Peyer's patch (tissue), 4 donors: ENCODE measurements around the gene FAM114A2. TPM values are rescaled to one million over a fixed set of nuclear protein-coding genes. Genes with fewer than 3 reads are reported as not detected.

Experiments used
- DNase-seq, 3 donors: peaks; one replicate each; pipeline ENCODE4 v3.0.0-alpha.2; 2017 to 2019
- H3K27ac ChIP-seq, 4 donors: fragments of 200-600 bp; sonication (generic); one replicate each; pipeline ENCODE4 v1.5.1; 2016 to 2019
- H3K27me3 ChIP-seq, 2 donors: fragments of 200-600 bp; sonication (generic); one replicate each; pipeline ENCODE4 v1.5.1; 2019
- H3K36me3 ChIP-seq, 3 donors: fragments of 200-600 bp; sonication (generic); one replicate each; pipeline ENCODE4 v1.5.1; 2016 to 2019
- H3K4me1 ChIP-seq, 4 donors: fragments of 200-600 bp; sonication (generic); one replicate each; pipeline ENCODE4 v1.5.1; 2016 to 2019
- H3K4me3 ChIP-seq, 4 donors: fragments of 200-600 bp; sonication (generic); 1 replicate in 3 of 4; 2 replicates in 1 of 4; pipeline ENCODE4 v1.5.1; 2016 to 2019; ENCODE audit warnings: mild to moderate bottlenecking in 1 of 4
- H3K9me3 ChIP-seq, 4 donors: fragments of 200-600 bp; sonication (generic); one replicate each; pipeline ENCODE4 v1.5.1; 2016 to 2019; ENCODE audit warnings: mild to moderate bottlenecking in 1 of 4
- POLR2A ChIP-seq, 2 donors: fragments of 450-650 bp; IDR thresholded peaks; one replicate each; pipeline ENCODE4 v1.5.1; 2017; ENCODE audit warnings: antibody characterized with exemption in 2 of 2, mild to moderate bottlenecking in 2 of 2, moderate library complexity in 2 of 2
- total RNA-seq, 4 donors: library from RNA; depleted of rRNA; stranded (reverse); fragments of >200 nt; gene quantifications; one replicate each; pipeline ENCODE4 v1.1.0, GENCODE V29; 2016
- TF ChIP-seq, protein P1 (sequence below), 6 experiments: fragments of 450-650 bp in 4 of 6; fragments of 200-600 bp in 2 of 6; sonication (generic) in 1 of 6; IDR thresholded peaks; one replicate each; pipeline ENCODE4 v1.5.1; 2017 to 2019; ENCODE audit warnings: antibody characterized with exemption in 6 of 6, mild to moderate bottlenecking in 3 of 6, moderate library complexity in 1 of 6

FAM114A2 gene
- total RNA-seq, 4 donors from 2014 or later = 10.2 to 39.3 (median 16.3) TPM

DNA sequence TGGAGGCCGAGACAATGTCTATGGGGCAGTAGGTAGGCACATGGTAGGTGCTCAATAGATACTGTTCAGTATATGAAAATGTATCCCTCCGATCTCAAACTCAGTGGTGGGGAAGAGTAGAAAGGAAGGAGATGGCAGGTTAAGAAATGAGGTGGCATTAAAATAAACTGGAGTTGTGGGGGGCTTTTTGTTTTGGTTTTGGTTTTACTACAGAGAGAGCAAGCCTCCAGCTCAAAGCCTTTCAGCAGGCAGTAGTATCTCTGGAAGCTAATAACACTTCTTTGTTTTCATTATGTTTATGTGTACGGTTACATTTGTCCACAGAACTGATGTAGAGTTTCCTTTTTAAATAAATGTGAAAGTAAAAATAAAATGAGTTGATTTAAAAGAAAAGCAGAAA is 8.6 kb upstream of the FAM114A2 start:
- TF ChIP-seq POLR2A (IDR thresholded peaks at IDR 0.05) = no peak
- TF ChIP-seq, protein P1, sequence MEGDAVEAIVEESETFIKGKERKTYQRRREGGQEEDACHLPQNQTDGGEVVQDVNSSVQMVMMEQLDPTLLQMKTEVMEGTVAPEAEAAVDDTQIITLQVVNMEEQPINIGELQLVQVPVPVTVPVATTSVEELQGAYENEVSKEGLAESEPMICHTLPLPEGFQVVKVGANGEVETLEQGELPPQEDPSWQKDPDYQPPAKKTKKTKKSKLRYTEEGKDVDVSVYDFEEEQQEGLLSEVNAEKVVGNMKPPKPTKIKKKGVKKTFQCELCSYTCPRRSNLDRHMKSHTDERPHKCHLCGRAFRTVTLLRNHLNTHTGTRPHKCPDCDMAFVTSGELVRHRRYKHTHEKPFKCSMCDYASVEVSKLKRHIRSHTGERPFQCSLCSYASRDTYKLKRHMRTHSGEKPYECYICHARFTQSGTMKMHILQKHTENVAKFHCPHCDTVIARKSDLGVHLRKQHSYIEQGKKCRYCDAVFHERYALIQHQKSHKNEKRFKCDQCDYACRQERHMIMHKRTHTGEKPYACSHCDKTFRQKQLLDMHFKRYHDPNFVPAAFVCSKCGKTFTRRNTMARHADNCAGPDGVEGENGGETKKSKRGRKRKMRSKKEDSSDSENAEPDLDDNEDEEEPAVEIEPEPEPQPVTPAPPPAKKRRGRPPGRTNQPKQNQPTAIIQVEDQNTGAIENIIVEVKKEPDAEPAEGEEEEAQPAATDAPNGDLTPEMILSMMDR (IDR thresholded peaks at IDR 0.05) = no peak
- no peak for DNase-seq
- no peak overlapping the region for H3K4me3 ChIP-seq
- peaks cover 0 to 15% (median 0%) of the 10 kb centered on the region in 3 donors for H3K36me3 ChIP-seq
- no peaks in the 10 kb centered on the region for H3K9me3 ChIP-seq
- H3K27ac ChIP-seq = no peak overlapping the region
- H3K27me3 ChIP-seq = no peaks in the 10 kb centered on the region
- H3K4me1 ChIP-seq = peaks cover 0 to 5% (median 0%) of the 10 kb centered on the region in 4 donors

DNA sequence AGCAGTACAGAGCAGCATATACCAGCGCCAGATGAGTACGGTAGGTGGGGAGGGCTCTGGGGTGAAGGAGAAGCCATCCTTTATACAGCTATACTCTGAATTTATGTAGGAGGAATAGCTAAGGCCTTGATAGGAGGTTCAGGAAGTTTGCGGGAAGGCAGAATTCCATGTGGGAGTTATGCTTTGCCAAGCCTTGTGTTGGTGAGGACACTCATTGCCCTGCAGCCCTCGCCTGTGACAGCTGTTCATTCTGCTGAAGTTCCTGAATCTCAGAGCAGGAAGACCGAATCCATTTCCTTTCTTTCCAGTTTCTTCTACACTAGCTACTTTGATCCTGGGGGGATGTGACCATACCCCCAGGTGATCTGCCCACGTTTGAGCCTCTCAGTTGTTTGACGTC is 7.8 kb upstream of the FAM114A2 start:
- Histone ChIP-seq H3K36me3 (peaks cover 0 to 14% (median 0%) of the 10 kb centered on the region in 3 donors), H3K27ac (no peak overlapping the region), H3K4me1 (peaks cover 0 to 5% (median 0%) of the 10 kb centered on the region in 4 donors), H3K27me3 (no peaks in the 10 kb centered on the region), H3K4me3 (no peak overlapping the region), H3K9me3 (no peaks in the 10 kb centered on the region)
- DNase-seq = no peak
- TF ChIP-seq, protein P1 (IDR thresholded peaks at IDR 0.05) = no peak
- TF ChIP-seq POLR2A (IDR thresholded peaks at IDR 0.05) = no peak

DNA sequence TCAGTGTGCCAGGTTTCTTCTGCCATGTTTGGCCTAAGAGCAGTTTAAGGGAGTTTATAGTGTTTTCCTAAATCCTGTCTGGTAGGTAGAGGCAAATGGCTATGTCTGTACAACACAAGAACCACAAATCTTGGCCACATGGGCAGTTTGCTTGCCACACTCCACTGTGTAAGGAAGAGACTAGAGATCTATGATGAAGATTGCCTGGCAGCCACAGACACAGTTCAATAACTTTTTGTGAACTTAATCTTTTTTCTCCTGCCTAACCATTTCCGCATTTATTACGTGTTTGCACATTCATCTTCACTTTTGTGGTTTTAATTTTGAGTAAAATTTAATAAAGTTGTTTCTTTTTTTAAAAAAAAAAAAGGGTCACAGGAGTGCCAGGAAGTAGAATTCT is 5.9 kb upstream of the FAM114A2 start:
- peaks cover 0 to 2% (median 0%) of the 10 kb centered on the region in 3 donors for H3K36me3 ChIP-seq
- TF ChIP-seq, protein P1 (IDR thresholded peaks at IDR 0.05) = no peak
- TF ChIP-seq POLR2A (IDR thresholded peaks at IDR 0.05) = no peak
- peaks cover 0 to 10% (median 5%) of the 10 kb centered on the region in 4 donors for H3K4me1 ChIP-seq
- no peak overlapping the region for H3K27ac ChIP-seq
- no peaks in the 10 kb centered on the region for H3K9me3 ChIP-seq
- no peak overlapping the region for H3K4me3 ChIP-seq
- no peak for DNase-seq
- H3K27me3 ChIP-seq = no peaks in the 10 kb centered on the region

DNA sequence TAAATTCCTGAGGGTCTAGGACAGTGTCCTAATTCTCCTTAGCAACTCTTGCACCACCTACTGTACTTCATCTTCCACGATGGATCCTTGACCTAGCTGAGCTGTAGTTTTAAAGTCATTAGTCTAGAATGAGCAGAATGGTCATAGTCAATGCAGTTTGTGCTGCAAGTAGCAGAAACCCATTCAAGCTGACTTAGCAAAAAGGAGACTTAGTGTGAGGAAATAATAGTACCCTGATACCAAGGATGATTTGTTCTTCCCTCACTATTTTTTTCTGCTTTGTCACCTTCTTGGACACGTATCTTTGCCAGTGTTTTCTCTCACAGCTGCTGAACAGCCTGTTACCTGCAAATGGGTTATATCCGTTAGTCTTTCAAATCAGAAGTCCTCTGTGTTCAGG is 5.4 kb upstream of the FAM114A2 start:
- Histone ChIP-seq H3K27ac (no peak overlapping the region), H3K36me3 (no peaks in the 10 kb centered on the region), H3K9me3 (no peaks in the 10 kb centered on the region), H3K27me3 (no peaks in the 10 kb centered on the region), H3K4me1 (peaks cover 0 to 12% (median 9%) of the 10 kb centered on the region in 4 donors), H3K4me3 (no peak overlapping the region)
- DNase-seq = no peak
- no peak for TF ChIP-seq POLR2A (IDR thresholded peaks at IDR 0.05)
- TF ChIP-seq, protein P1 (IDR thresholded peaks at IDR 0.05) = no peak

DNA sequence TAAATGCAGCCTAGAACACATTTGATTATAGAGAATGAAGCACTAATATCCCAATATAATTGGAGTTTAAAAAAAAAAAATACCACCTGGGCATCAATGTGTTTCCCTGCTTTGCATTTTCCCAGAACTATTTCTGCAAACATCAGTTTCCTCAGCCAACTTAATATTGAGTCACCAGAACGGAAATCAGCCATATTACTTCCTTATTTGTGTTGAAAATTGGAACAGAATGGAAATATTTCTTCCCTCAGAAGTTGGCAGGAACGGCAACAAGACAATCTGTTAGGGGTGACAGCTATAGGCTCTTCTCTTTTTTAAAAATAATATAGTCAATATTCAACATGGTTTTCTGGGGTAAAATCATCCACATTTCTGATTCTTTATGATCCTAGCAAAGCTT is 4.1 kb upstream of the FAM114A2 start:
- DNase-seq = no peak
- Histone ChIP-seq H3K27ac (no peak overlapping the region), H3K4me1 (peaks cover 0 to 12% (median 9%) of the 10 kb centered on the region in 4 donors), H3K4me3 (no peak overlapping the region), H3K9me3 (no peaks in the 10 kb centered on the region), H3K27me3 (no peaks in the 10 kb centered on the region), H3K36me3 (no peaks in the 10 kb centered on the region)
- TF ChIP-seq POLR2A (IDR thresholded peaks at IDR 0.05) = no peak
- TF ChIP-seq, protein P1 (IDR thresholded peaks at IDR 0.05) = no peak

DNA sequence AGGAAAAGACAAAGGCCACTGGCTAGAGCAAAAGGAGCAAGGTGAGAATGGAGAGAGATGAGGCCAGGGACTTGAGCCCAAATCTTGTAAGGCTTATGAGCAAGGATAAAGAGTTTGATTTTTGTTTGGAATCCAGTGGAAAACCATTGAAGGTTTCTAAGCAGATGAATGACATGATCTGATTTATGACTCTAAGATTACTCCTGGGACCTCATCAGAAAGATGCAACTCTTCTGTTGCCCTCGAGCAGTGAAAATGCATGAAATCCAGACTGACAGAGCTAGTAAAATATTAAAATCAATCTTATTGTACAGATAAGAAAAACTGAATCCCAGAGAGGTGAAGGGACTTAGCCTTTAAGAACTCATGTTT is 734 bp upstream of the FAM114A2 start:
- no peaks in the 10 kb centered on the region for H3K36me3 ChIP-seq
- no peaks in the 10 kb centered on the region for H3K9me3 ChIP-seq

More for the DNA sequence above, 734 bp upstream of the FAM114A2 start:
- no peak for TF ChIP-seq POLR2A (IDR thresholded peaks at IDR 0.05)
- TF ChIP-seq, protein P1 (IDR thresholded peaks at IDR 0.05) = no peak
- Histone ChIP-seq H3K27ac (peak overlapping the region in 3 of 4 donors; percentile 83 to 86 (median 85)), H3K4me3 (peak overlapping the region; percentile 62 to 87 (median 64)), H3K27me3 (no peaks in the 10 kb centered on the region), H3K4me1 (peaks cover 0 to 12% (median 9%) of the 10 kb centered on the region in 4 donors)
- DNase-seq = no peak
